ENCODE data around the gene ACAP3. TPM values are rescaled to one million over a fixed set of nuclear protein-coding genes. Genes with fewer than 3 reads are reported as not detected.

The ACAP3 gene
- 20.4 and 39.4 TPM in 2 replicates for total RNA-seq

DNA sequence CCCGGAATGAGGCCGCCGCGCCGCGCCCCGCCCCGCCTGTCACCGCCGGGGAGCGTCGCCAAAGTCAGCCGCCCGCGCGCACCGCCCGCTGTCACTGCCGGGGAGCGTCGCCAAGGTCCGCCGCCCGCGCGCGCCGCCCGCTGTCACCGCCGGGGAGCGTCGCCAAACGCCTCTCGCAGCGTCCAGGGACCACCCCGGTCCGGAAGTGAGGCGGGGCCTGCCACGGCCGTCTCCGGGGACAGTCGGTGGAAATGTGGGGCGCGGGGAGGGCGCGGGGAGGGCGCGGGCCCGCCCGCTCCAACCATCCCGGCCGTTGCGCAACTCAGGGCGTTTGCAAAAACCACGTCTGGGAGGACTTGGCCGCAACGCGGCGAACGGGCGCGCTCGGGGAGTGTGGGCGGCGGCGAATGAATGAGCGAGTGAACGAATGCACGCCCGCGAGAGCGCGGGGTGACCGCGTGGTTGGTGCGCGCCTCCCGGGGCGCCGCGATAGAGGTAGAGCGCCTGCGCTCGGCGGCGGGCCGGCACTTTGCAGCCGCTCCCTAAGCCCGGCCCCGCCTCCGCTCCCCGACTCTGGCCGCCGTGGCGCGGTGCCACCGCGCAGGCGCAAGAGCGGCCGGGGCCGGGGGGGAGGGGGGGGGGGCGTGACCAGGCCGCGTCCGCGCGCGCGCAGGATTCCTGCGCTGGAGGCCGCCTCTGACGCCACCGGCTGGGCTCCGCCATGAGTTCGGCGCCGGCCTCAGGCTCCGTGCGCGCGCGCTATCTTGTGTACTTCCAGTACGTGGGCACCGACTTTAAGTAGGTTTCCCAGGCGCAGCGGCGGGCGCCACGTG lies at the start of gene ACAP3, which contains the start of gene PUSL1:
ACAP3 (minus strand) TSS at position 8 of the 833 bp plus-strand sequence. CDS start 115 bp downstream, outside the sequence.
PUSL1 (plus strand) TSS at position 675 of the 833 bp plus-strand sequence; CDS start at position 722, 47 bp downstream.

DNA sequence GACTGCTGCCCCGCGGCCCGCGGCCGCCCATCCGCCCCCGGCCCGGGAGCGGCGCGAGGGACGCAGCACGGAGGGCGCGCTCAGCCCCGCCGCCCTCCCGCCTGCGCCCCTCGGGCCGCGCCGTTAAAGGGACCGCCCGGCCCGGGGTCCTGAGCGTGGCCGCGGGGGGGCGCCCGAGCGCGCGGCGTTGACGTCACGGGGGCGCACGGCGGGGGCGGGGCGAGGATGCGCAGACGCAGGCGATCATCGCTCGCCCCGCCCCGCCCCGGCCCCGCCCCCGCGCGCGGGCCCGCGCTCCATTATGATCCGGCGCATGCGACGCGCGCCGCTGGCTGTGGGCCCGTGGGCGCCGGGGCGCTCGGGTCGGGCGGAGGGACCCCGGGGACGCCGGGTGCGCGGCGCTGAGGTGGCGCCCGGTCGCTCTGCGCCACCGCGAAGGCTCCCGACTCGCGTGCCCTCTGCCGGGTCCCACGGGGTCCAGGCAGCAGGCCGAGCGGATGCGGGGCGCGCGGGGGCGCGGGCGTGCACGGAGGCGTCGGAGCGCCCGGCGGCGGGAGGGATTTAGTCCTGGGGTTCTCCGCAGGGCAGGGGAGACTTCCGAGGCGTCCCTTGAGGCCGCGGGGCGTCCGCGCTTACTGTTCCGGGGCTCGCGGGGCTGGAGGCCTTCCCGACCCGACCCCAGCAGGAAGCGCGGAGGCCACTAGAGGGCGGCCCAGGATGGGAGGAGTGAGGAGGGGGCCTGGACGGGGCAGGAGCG lies 41.7 kb upstream of the ACAP3 start, which contains the start of gene DVL1:
DVL1 (minus strand) TSS at position 163 of the 757 bp plus-strand sequence. CDS start 353 bp downstream, outside the sequence.

GRCh38 chr1:1331068-1331965 lies 23.6 kb upstream of the ACAP3 start, which contains the start of gene TAS1R3:
Gene TAS1R3, plus strand, starts transcription at chr1:1331280. Its CDS starts 66 bp downstream, at chr1:1331346.

GRCh38 chr1:1324524-1325287 lies 17.0 kb upstream of the ACAP3 start, which contains the start of the genes CPTP and INTS11:
Gene CPTP, plus strand, starts transcription at chr1:1324802. Its CDS starts 2,109 bp downstream, at chr1:1326911.
Gene INTS11, minus strand, starts transcription at chr1:1324660. Its CDS starts 52 bp downstream, at chr1:1324608.

GRCh38 chr1:1273512-1274298 lies 34.0 kb downstream of the ACAP3 start, which contains the start of gene UBE2J2:
Gene UBE2J2, minus strand, starts transcription at chr1:1273854. Its CDS starts 5,862 bp downstream, at chr1:1267992.

DNA sequence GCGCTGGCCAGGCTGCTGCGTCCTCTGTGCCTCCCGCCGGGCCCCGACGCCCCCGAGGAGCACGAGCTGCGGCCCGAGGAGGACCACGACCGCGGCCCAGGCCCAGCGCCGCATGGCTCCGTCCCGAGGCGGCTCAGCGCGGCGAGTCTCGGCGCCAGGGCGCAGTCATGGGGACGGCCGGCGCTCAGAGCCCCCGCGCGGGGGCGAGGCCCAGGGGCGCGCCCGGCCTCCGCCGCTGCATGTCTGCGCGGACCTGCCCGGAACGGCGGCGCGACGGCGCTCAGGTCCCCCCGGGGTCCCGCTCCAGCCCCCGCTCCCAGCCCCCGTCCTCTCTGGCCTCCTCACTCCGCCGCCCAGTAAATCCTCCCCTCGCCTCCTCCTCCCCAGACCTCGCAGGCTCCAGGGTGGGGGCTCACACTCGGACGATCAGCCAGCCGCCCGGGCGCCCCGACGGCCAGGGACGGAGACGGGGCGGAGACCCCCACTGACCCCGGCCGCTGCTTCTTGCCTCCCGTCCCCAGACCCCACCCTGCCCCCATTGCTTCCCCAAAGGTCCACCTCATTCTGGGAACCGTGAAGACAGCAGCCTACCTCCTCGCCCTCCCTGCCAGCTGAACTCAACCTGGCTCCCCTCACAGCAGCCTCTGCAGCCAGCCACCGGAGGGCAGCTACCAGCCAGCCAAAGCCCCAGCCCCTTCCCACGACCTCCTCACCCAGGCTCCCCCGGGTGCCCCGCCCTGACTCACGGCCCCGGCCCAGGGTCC lies 61.0 kb downstream of the ACAP3 start, which contains the start of gene C1QTNF12:
C1QTNF12 (minus strand) TSS at position 146 of the 764 bp plus-strand sequence; CDS start at position 114, 32 bp downstream.

Other genes starting within 250 kb of the ACAP3 start
- gene RNF223, start 233.6 kb downstream of the ACAP3 start, total RNA-seq: not detected in 2 replicates
- gene C1orf159, start 191.8 kb downstream of the ACAP3 start, total RNA-seq: 8.4 and 16.6 TPM in 2 replicates
- gene TTLL10, start 134.1 kb downstream of the ACAP3 start, total RNA-seq: not detected in 2 replicates
- gene TNFRSF18, start 101.3 kb downstream of the ACAP3 start, total RNA-seq: not detected in 2 replicates
- gene TNFRSF4, start 93.8 kb downstream of the ACAP3 start, total RNA-seq: 1.9 TPM in 1 of 2 replicates, not detected in the other
- gene SDF4, start 75.9 kb downstream of the ACAP3 start, total RNA-seq: 231 and 251 TPM in 2 replicates
- gene B3GALT6, start 75.7 kb downstream of the ACAP3 start, total RNA-seq: 21.7 and 38.4 TPM in 2 replicates
- 4.0 TPM in 1 of 2 replicates, not detected in the other for gene C1QTNF12, start 61.2 kb downstream of the ACAP3 start, total RNA-seq
- gene UBE2J2, start 34.1 kb downstream of the ACAP3 start, total RNA-seq: 31.1 and 39.7 TPM in 2 replicates
- 0.16 and 0.90 TPM in 2 replicates for gene SCNN1D, start 27.5 kb downstream of the ACAP3 start, total RNA-seq
- 25.8 and 28.7 TPM in 2 replicates for gene PUSL1, start 667 bp upstream of the ACAP3 start, total RNA-seq
- 64.3 and 78.3 TPM in 2 replicates for gene INTS11, start 16.7 kb upstream of the ACAP3 start, total RNA-seq
- gene CPTP, start 16.9 kb upstream of the ACAP3 start, total RNA-seq: 31.1 and 32.6 TPM in 2 replicates
- under 0.01 and 0.49 TPM in 2 replicates for gene TAS1R3, start 23.4 kb upstream of the ACAP3 start, total RNA-seq
- gene DVL1, start 41.5 kb upstream of the ACAP3 start, total RNA-seq: 43.1 and 48.4 TPM in 2 replicates
- gene MXRA8, start 50.6 kb upstream of the ACAP3 start, total RNA-seq: 121 and 139 TPM in 2 replicates
- gene AURKAIP1, start 67.3 kb upstream of the ACAP3 start, total RNA-seq: 117 and 148 TPM in 2 replicates
- 79.7 and 127 TPM in 2 replicates for gene CCNL2, start 91.4 kb upstream of the ACAP3 start, total RNA-seq
- gene MRPL20, start 99.4 kb upstream of the ACAP3 start, total RNA-seq: 76.9 and 98.2 TPM in 2 replicates
- 2.2 TPM in 1 of 2 replicates, not detected in the other for gene ANKRD65, start 113.3 kb upstream of the ACAP3 start, total RNA-seq
- 17.7 and 32.0 TPM in 2 replicates for gene VWA1, start 127.8 kb upstream of the ACAP3 start, total RNA-seq
- not detected in 2 replicates for gene ATAD3C, start 141.8 kb upstream of the ACAP3 start, total RNA-seq
- 15.7 and 19.9 TPM in 2 replicates for gene ATAD3B, start 163.8 kb upstream of the ACAP3 start, total RNA-seq
- 34.5 and 35.4 TPM in 2 replicates for gene ATAD3A, start 204.2 kb upstream of the ACAP3 start, total RNA-seq
- 7.0 TPM in 2 replicates for gene TMEM240, start 232.7 kb upstream of the ACAP3 start, total RNA-seq

All from cardiac atrium fibroblast (primary cell).